ENCODE measurements around the gene ALDH3A2.
"Not testable (repeated sequence)": the region's sequence is repeated elsewhere in the genome, so short reads cannot be mapped to it uniquely, and the experiment has no call there.

Gene ALDH3A2

GRCh38 chr17:19678581-19679453 lies 30.3 kb downstream of the ALDH3A2 start:
- DNase-seq (ENCODE audit: low spot score), result no peak

GRCh38 chr17:19683117-19683516 lies 34.6 kb downstream of the ALDH3A2 start:
- DNase-seq (ENCODE audit: low spot score), result no peak

GRCh38 chr17:19684909-19685580 lies 36.5 kb downstream of the ALDH3A2 start:
- DNase-seq (ENCODE audit: low spot score), result not testable (repeated sequence)

- DNase-seq (ENCODE audit: low spot score), result no peak
Measured at GRCh38 chr17:19686400-19687090, 38.0 kb downstream of the ALDH3A2 start.

- no peak for DNase-seq (ENCODE audit: low spot score)
Measured at GRCh38 chr17:19702217-19702641, 53.7 kb downstream of the ALDH3A2 start.

GRCh38 chr17:19703106-19703827 lies 54.7 kb downstream of the ALDH3A2 start:
- no peak for DNase-seq (ENCODE audit: low spot score)

GRCh38 chr17:19703828-19704613 lies 55.5 kb downstream of the ALDH3A2 start:
- DNase-seq (ENCODE audit: low spot score), result no peak

GRCh38 chr17:19705201-19705600 lies 56.6 kb downstream of the ALDH3A2 start:
- DNase-seq (ENCODE audit: low spot score), result no peak

GRCh38 chr17:19705771-19706770 lies 57.5 kb downstream of the ALDH3A2 start:
- DNase-seq (ENCODE audit: low spot score), result no peak

GRCh38 chr17:19706791-19707727 lies 58.5 kb downstream of the ALDH3A2 start:
- no peak for DNase-seq (ENCODE audit: low spot score)

- DNase-seq (ENCODE audit: low spot score), result no peak
Measured at GRCh38 chr17:19707728-19708221, 59.2 kb downstream of the ALDH3A2 start.

GRCh38 chr17:19708431-19709175 lies 60.1 kb downstream of the ALDH3A2 start:
- DNase-seq (ENCODE audit: low spot score), result no peak

GRCh38 chr17:19709841-19710240 lies 61.3 kb downstream of the ALDH3A2 start:
- DNase-seq (ENCODE audit: low spot score), result no peak

- no peak for DNase-seq (ENCODE audit: low spot score)
Measured at GRCh38 chr17:19712436-19713004, 64.0 kb downstream of the ALDH3A2 start.

GRCh38 chr17:19713462-19713861 lies 64.9 kb downstream of the ALDH3A2 start:
- no peak for DNase-seq (ENCODE audit: low spot score)

- DNase-seq (ENCODE audit: low spot score), result no peak
Measured at GRCh38 chr17:19713901-19714361, 65.4 kb downstream of the ALDH3A2 start.
